ENCODE results near the gene RASSF8.

DNA sequence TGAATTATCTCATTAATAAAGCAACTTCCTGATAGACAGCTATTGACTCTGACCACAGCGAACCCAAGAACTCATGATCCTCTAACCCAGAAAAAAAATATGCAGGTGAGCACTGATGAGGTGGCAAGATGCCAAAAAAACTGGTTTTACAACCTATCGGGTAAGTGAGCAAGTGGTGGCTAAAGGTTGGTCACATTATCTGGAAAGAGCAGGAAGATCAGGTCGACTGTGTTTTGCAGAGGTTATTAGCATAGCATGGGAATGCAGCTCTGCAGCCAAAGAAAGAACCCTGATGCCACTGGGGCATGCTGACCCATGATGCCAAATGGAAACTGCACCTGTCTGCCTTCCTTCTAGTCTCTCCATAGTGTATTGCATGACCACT is 142.9 kb downstream of the RASSF8 start:
- TF ChIP-seq CTCF (IDR thresholded peaks at IDR 0.05; ENCODE audit: insufficient read depth, low read length, poor library complexity, severe bottlenecking) (no peak), EZH2phosphoT487 (conservative IDR thresholded peaks at IDR 0.05; ENCODE audit: low read length) (no peak)

Measured in SU-DHL-6 (cell line).